Measurements from ENCODE around the gene QTRT2.

QTRT2 gene

GRCh38 chr3:114086356-114086755, 29.8 kb downstream of the QTRT2 start:
- TF ChIP-seq, protein P1, sequence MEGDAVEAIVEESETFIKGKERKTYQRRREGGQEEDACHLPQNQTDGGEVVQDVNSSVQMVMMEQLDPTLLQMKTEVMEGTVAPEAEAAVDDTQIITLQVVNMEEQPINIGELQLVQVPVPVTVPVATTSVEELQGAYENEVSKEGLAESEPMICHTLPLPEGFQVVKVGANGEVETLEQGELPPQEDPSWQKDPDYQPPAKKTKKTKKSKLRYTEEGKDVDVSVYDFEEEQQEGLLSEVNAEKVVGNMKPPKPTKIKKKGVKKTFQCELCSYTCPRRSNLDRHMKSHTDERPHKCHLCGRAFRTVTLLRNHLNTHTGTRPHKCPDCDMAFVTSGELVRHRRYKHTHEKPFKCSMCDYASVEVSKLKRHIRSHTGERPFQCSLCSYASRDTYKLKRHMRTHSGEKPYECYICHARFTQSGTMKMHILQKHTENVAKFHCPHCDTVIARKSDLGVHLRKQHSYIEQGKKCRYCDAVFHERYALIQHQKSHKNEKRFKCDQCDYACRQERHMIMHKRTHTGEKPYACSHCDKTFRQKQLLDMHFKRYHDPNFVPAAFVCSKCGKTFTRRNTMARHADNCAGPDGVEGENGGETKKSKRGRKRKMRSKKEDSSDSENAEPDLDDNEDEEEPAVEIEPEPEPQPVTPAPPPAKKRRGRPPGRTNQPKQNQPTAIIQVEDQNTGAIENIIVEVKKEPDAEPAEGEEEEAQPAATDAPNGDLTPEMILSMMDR (IDR thresholded peaks at IDR 0.05) = no peak
- Histone ChIP-seq H3K36me3 (peaks cover 34% of the 10 kb centered on the region), H3K27me3 (no peaks in the 10 kb centered on the region), H3K27ac (no peak overlapping the region), H3K9me3 (no peaks in the 10 kb centered on the region), H3K4me1 (ENCODE audit: control insufficient read depth in 1 of 2, insufficient read depth in 1 of 2, low read depth in 1 of 2, low read length in 1 of 2) (no peaks in the 10 kb centered on the region), H3K4me3 (ENCODE audit: low read depth in 1 of 2, low read length in 1 of 2) (no peak overlapping the region)

- Histone ChIP-seq H3K4me1 (ENCODE audit: control insufficient read depth in 1 of 2, insufficient read depth in 1 of 2, low read depth in 1 of 2, low read length in 1 of 2) (peaks cover 15 to 20% of the 10 kb centered on the region in 2 experiments), H3K9me3 (no peaks in the 10 kb centered on the region), H3K27ac (no peak overlapping the region), H3K27me3 (no peaks in the 10 kb centered on the region), H3K36me3 (peaks cover 27% of the 10 kb centered on the region), H3K4me3 (ENCODE audit: low read depth in 1 of 2, low read length in 1 of 2) (no peak overlapping the region)
- TF ChIP-seq, protein P1 (IDR thresholded peaks at IDR 0.05) = no peak
Observed at GRCh38 chr3:114089675-114090074, 33.1 kb downstream of the QTRT2 start.

DNA sequence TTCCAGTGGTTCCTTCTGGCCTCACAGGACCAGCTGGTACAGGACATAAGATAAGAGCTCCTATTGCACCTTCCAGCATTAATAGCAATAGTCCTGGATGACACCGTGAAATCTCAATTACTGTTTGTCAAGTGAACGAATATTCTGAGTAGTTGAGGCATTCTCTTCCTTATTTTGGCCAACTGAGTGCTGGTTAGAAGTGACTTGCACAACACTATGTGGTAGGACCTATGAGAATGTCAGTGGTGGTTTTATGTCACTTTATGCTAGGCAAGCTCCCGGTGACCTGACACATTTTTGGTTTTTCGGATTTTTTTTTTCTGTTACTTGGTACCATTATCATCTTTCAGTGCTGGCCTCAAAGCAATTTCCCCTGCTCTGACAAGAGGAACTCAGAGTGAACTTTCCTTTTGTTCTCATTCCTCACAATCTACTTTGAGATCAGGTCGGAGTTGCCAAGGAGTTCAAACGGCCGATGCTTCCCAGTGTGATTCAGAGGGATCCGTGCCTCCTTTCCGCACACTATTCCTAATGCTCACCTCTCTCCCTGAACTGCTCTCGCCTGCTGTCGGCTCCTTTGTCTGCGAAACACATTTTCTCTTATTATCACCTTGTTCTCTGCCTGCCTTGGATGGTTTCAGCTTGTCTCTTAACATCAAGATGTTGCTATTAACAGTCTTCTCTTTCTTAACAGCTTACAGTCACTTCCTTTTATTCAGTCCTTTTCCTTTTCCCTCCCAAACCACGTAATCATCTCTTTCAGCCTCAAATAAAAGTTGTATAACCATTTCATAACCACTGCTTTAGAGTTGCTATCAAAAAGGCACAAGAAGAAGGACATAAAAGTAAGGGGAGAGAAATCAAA, 35.8 kb downstream of the QTRT2 start:
- H3K9me3 ChIP-seq = no peaks in the 10 kb centered on the region
- TF ChIP-seq, protein P1 (IDR thresholded peaks at IDR 0.05) = no peak
- H3K27me3 ChIP-seq = no peaks in the 10 kb centered on the region
- peak overlapping the region; percentile 27 to 42 for H3K4me3 ChIP-seq (ENCODE audit: low read depth in 1 of 2, low read length in 1 of 2)
- peak overlapping the region; percentile 75 for H3K27ac ChIP-seq
- H3K36me3 ChIP-seq = peaks cover 5% of the 10 kb centered on the region
- peaks cover 15 to 20% of the 10 kb centered on the region in 2 experiments for H3K4me1 ChIP-seq (ENCODE audit: control insufficient read depth in 1 of 2, insufficient read depth in 1 of 2, low read depth in 1 of 2, low read length in 1 of 2)

GRCh38 chr3:114093016-114093380, 36.5 kb downstream of the QTRT2 start:
- TF ChIP-seq, protein P1 (IDR thresholded peaks at IDR 0.05) = no peak
- H3K4me3 ChIP-seq (ENCODE audit: low read depth in 1 of 2, low read length in 1 of 2) = peak overlapping the region; percentile 27 to 42
- H3K27ac ChIP-seq = peak overlapping the region; percentile 75
- H3K36me3 ChIP-seq = no peaks in the 10 kb centered on the region
- H3K27me3 ChIP-seq = no peaks in the 10 kb centered on the region
- peaks cover 15 to 20% of the 10 kb centered on the region in 2 experiments for H3K4me1 ChIP-seq (ENCODE audit: control insufficient read depth in 1 of 2, insufficient read depth in 1 of 2, low read depth in 1 of 2, low read length in 1 of 2)
- H3K9me3 ChIP-seq = no peaks in the 10 kb centered on the region

GRCh38 chr3:114093596-114093995, 37.1 kb downstream of the QTRT2 start:
- no peaks in the 10 kb centered on the region for H3K36me3 ChIP-seq
- peak overlapping the region; percentile 0 for H3K27ac ChIP-seq
- peaks cover 15 to 20% of the 10 kb centered on the region in 2 experiments for H3K4me1 ChIP-seq (ENCODE audit: control insufficient read depth in 1 of 2, insufficient read depth in 1 of 2, low read depth in 1 of 2, low read length in 1 of 2)
- no peak overlapping the region for H3K4me3 ChIP-seq (ENCODE audit: low read depth in 1 of 2, low read length in 1 of 2)
- no peaks in the 10 kb centered on the region for H3K9me3 ChIP-seq
- TF ChIP-seq, protein P1 (IDR thresholded peaks at IDR 0.05) = no peak
- H3K27me3 ChIP-seq = no peaks in the 10 kb centered on the region

Measured in neutrophil (primary cell).